SH-SY5Y (cell line): ENCODE measurements around the gene ADAMTS2.

ENCODE experiments used
- GATA2 ChIP-seq: IDR thresholded peaks from 2 replicates; pipeline ENCODE4 v1.6.1; 2011; ENCODE audit warnings: mild to moderate bottlenecking, low read depth, low read length
- GATA3 ChIP-seq: IDR thresholded peaks from 2 replicates; pipeline ENCODE4 v1.6.1; 2011; ENCODE audit warnings: low read depth, mild to moderate bottlenecking, low read length, moderate library complexity

The ADAMTS2 gene

DNA sequence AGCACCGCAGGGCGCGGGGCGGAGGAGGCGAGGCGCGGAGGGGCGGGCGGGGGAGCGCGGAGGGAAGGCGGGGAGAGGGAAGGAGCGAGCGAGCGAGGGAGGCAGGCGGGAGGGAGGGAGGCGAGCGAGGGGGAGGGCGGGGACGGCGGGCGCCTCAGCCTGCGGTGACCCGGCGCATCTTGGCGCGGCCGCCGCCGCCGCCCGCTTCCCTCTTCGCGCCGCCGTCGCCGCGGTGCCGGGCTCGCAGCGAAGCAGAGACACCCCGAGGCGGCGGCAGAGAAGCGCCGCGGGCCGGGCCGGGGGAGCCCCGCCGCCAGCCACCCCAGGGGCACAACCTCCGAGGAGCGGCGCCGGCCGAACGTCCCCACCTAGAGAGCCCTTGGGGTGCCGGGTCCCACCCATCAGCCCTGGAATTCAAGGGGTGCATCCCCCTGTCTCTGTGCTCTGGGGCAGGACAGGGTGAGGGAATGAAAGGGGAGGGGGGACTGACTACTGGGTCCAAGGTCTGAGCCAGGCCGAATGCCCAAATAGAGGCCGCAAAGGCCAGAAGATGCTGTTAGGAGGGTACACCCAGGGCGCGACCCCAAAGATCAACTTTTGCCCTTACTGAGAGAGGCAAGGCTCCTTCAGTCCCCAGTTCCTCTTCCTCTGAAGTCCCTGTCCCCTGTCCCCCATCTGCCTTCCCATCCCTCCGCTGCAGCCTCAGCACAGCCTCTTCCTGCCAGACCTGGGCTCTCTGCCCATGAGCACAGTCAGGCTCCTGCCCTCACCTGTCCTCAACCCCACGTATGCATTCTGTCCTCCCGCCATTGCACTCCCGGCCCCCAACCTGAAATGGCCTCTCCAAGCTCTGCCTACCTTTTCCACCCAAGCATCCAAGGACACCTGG, at the start of gene ADAMTS2:
TSS of gene ADAMTS2 (minus strand) at position 29 of the 889 bp plus-strand sequence. CDS start 133 bp downstream, outside the sequence.
- TF ChIP-seq GATA3 (no peak), GATA2 (no peak)

DNA sequence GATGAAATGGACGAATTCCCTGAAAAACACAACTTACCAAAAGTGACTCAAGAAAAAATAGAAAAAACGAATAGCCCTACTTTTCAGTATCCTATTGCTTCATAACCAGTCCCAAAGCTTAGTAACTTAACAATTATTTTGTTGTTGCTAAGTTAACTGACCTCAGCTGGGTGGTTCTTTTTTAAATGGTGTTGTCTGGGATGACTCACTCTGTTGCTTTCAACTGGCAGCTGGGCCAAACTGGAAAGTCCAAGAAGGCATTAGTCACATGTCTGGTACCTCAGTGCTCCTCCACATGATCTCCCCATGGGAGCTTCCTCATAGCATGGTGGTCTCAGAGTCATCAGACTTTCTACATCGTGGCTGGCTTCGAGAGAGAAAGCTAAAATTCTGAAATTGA, 47.8 kb upstream of the ADAMTS2 start:
- TF ChIP-seq GATA3: no peak
- no peak for TF ChIP-seq GATA2

DNA sequence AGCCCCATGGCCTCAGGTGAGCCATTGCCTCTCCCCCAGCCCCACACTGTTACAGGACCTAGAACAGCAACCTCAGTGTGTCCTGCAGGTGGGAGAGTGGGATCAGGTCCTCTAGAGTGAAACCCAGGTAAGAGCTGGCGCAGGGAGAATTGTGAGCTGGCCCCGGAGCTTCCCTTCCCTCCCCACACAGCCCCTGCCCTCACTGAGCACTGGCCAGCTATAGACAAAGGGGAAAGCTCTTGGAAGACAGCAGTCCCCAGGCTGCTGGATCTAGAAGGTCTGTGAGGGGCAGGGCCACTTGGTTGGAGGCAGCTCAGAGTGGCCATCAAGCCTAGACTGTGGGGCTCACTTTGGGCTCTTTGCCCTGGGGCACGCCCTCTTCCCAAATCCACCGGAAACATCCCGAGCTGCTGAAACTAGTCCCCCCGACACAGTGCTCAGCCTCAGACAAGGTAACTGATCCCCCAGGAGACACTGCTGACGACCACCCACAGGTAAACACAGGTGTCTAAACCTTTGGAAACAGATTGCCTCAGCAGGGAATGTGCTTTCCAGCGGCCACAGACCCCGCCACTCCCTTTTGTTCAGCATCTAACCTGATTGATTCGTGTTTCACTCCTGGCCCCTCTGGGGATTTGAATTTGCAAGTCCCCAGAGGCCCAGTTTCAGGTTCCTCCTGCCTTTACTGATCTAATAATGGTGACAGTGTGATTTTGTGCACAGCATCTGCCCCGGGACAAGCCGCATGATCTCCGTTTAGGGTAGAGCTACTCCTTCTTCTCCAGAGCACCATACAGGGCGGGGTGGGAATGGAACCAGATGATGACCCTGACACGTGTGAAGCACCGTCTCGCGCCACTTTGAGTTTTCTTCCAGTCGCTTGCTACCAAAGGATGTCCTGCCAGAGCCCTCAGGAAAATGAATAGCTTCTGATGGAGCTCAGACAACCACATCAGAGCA, 42.2 kb upstream of the ADAMTS2 start:
- TF ChIP-seq GATA2: no peak

DNA sequence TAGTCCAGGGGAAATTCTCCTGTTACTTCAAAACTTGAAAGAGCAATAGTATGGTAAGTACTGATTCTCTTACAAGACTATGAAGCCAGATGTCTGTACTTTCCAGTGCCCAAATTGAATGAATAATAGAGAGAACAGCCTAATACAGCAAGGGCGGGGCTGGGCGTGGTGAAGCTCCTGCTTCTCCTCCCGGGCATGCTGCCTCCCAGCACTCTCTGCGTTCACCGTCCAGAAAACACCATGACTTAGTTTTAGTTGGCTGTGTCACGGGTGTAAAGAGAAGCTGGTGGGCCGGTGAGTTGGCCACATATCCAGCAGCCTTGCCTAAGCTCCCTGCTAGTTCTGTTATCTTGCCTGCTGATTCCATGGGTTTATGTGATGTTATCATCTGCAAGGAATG, 40.7 kb upstream of the ADAMTS2 start:
- TF ChIP-seq GATA3: no peak
- TF ChIP-seq GATA2: no peak

DNA sequence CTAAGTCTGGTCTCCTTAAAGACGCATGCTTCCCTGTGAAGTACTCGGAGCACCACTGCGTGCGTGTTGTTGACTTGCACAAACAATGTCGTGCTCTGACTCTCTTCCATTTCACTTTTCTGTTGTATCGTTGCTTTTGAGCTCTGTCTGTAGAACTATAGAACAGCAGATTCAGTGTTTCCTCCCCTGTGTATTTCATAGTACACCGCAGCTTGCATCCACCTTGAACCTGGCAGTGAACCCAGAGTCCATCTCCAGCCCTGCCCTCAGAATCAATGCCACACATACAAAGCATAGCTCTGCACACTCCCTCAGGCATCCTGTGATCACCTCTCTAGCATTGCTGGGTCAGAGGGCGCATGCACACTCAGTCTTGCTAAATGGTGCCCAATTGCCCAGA, 37.2 kb upstream of the ADAMTS2 start:
- TF ChIP-seq GATA3: no peak
- no peak for TF ChIP-seq GATA2

DNA sequence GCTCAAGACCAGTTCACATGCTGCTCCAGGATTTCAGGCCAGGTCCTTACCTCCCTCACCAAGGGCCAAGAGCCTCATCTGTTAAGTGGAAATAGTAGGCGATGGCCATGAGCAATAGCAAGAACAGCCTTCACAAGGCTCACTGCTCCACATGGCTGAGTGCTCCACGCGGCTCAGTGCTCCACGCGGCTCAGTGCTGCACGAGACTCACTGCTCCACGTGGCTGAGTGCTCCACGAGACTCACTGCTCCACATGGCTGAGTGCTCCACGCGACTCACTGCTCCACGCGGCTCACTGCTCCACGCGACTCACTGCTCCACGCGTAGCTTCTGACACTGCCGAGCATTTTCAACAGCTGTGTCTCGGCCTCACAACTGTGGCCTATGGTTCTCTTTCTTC, 36.4 kb upstream of the ADAMTS2 start:
- no peak for TF ChIP-seq GATA2

DNA sequence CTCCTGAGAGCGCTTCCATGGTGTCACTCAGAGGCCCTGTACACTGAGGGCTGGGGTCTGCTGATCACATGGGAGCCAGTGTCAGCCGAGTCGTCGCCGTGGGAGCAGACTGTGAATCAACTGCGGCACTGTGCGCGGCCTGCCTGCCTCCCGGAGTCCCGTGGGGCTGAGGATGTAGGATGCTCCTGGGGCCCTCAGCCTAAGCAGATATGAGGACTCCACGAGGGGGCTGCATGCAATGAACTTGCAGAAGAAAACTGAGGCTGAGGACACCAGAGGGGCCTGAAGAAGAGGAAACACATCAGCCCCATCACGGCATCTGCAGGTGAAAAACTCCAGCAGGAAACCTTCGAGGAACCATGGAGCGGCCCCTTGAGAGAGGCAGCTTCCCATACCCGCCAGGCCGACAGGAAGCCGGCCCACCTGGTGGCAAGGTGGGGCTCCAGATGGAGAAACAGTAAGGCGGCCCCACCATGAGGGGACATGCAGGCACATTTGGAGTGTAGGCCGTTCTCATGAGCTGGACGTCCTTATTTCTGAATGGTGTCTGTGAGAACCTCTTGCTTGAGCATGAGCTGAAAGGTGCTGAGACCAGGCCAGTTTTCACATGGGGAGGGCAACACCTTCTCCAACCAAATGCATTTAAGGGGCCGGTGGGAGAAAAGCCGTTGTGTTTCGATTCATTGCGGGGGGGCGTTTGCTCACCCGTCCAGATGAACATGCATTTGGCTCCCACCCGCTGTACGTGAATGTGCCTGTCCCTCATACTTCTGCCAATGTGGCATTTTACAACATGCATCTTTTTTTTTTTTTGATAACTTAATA, 35.2 kb upstream of the ADAMTS2 start:
- TF ChIP-seq GATA2 (no peak), GATA3 (no peak)

DNA sequence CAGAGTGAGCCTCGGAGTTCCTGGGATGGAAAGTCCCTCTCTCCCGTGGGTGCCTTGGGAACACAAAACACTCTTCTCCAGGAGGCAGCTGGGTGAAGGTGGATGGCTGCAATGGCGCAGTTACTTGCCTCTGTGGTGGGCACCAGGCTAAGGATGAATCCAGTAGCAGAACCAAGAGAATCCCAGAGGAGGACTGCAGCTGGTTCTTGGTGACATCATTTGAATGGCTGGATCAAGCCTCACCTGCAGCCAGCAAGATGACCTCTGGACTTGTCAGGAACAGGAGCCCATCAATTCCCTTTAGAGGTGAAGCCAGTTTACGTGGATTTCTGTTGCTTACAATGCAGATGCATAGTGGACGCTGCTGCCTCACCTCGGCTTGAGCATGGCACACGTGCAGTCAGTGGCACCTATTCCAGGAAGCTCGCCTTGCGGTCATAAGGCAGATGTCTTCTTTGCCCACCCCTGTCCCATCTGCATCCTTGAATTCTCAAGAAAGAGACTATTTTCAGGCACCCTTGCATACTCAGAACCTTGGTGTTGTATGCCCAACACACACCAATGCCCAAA, 34.1 kb upstream of the ADAMTS2 start:
- TF ChIP-seq GATA2 (no peak), GATA3 (no peak)

DNA sequence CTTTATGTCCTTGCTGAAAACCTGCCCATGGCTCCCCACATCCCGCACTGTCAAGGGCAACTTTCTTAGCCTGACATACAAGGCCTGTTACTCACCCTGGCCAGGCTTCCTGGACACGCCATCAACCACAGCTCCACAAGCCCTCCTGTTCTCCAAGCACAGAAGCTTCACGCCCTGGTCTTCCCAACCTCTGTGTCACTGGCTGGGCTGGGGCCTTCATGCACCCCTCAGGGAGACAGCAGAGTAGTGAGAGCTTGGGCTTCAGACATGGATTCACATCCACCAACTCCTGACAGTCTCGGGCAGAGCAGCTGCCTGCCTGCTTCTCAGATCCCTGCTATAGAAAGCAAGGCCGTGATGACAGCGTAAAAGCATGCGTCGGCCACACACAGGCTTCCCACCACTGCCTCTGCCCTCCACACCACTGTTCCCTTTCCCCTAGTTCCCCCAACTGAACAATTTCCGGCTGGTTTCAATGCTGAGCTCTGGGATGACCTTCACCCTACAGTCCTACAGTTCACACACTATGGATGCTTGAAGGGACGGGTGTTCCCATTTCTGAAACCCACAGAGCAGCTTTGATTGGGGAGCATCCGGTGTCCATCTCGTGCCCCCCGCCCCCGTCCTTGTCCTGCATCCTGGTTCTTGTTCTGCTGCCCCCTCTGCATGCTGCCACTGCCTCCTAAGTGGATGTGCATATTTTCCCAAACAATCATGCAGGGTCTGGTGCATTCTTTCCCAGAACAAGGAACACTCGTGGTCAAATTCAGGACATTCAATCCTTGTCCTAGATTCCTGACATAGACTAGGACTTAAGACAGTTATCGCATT, 33.4 kb upstream of the ADAMTS2 start:
- TF ChIP-seq GATA3 (no peak), GATA2 (no peak)

DNA sequence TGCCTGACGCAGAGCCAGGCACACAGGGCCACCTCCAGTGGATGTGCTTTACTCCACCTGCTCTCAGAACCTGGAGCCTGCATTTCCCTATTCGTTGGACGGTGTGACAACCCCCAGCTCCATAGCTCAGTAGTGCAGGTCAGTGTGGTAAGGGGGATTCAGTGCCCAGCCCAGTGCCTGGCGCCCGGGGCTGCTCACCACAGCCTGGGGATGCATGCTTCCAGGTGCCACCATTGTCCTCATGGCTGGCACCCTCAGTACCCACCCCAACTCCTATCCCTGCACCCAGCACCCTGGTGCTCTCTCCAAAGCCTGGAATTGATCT, 32.8 kb upstream of the ADAMTS2 start:
- TF ChIP-seq GATA3 (no peak), GATA2 (no peak)

DNA sequence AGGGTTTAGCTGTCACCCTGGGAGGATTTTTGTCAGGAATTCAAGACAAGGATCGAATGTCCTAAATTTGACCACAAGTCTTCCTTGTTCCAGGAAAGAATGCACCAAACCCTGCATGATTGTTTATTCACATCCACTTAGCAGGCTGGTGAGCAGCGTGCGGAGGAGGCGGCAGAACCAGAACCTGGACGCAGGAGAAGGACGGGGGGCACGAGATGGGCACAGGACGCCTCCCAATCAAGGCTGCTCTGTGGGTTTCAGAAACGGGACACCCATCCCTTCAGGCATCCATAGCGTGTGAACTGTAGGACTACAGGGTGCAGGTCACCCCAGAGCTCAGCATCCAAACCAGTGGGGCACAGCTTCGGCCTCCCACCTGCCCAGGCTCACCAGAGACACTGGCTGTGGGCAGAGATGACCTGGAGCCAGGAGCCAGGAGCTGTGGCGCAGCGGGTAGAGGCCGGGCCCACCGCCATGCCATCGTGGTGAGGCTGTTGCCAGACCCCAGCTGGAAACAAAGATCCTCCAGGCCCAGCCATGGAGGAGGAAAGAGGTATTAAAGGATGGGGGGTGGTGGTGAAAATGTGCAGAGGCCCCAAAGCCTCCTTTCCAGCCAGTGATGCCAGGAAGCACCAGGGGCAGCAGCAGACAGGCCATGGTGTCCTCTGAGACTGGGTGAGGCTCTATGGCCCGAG, 32.3 kb upstream of the ADAMTS2 start:
- no peak for TF ChIP-seq GATA3
- TF ChIP-seq GATA2: no peak

DNA sequence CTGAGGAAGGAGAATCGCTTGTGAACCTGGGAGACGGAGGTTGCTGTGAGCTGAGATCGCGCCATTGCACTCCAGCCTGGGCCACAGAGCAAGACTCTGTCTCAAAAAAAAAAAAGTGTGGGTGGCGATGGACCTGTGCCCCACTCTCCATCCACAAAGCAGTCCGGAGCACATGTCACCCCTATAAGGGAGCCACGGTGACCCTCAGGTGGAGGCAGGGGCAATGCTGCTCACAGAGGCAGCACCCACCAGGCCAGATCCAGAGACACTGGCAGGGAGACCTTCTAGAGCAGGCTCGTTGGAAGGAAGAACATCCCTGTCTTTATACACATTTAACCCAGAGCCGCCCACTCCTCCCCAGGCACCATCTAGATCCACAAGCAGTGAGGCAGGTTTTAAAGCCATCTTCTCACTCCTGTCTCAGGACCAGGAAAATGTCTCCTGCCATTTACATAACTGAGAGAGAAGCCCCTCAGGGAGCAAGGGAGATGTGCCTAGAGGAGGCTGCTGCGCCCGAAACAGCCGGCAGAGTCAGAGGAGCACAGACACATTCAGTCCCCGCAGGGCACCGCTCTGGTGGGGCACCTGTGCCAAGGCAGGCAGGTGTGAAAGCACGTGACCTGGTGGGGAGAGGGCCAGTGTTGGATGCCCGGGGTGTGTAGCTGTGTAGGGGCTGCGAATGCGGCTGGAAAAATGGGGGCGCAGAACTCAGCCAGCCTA, 31.6 kb upstream of the ADAMTS2 start:
- TF ChIP-seq GATA3 (no peak), GATA2 (no peak)
